DMS53 treated with DMSO at 0.1 percent for 48 hours (cell line): ENCODE data around the gene KIF1B.

Experiments
- DNase-seq: peaks from one replicate; lab custom pipeline; 2025; ENCODE audit not compliant: unreplicated experiment; lab: John Stamatoyannopoulos, UW

The KIF1B gene

DNA sequence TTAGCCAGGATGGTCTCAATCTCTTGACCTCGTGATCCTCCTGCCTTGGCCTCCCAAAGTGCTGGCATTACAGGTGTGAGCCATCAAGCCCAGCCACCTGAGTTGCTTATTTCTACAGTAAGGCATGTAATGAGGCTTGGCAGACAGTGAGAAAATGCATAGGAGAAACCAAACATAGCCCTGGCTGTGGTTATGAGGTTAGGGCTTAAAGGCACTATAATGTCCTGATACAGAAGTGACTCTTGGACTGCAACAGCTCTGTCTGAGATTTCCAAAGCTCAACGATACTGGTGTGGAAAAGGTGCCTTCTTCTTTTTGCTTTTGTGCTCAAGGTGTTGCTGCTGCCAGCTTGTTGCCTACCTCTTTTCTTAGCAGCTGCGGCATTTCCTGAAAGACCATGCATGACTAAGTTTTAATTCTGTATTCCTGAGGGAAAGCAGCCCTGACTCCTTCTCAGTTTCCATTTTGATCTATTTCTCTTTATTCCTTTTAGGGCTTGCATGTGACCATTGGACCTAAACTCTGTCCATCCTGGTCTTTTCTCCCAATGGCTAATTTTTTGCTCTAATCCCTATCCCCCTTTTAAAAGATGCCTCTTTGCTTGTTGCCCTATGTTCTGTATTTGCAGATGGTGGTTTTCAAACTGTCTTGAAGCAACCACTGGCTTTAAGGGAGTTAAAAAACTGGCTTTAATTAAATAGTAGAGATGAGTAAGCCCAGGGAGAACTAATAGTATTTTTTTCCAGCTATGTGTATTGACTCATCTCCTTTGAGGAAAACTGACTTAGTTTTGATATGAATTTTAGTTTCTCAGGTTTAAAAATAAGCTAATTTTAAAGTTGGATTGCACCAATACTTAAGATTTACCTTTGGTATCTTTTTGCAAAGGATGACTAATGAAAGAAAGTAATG, 70.3 kb downstream of the KIF1B start:
- no peak for DNase-seq

DNA sequence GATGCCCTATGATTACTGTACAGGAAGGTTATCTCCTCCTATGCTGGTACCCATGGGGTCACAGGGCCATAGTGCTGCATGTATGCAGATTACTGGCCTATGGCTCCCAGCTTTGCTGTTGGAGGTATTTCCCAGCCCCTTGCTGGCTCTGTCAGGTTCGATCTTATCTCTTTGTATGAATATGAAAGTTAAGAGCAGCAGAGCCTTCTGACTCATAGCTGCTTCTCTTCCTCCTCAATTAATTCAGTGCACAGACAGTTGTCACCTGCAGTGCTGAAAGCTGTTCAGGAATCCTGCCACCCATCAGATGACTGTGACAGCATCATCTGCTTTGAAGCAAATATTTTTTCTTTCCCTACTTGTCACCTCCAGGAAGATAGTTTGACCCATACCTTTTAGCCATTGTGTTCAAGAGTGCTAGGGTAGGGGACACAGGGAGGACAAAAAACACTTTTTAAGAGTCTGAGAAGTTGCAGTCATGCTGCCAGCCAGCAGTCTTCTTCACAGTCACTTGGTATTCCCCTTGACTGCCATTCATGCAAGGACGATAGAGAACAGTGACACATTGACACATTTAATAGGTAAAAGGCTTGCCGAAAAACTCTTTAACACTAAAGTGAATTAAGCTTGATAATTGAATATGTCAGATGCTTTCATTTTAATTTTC, 73.1 kb downstream of the KIF1B start:
- no peak for DNase-seq

DNA sequence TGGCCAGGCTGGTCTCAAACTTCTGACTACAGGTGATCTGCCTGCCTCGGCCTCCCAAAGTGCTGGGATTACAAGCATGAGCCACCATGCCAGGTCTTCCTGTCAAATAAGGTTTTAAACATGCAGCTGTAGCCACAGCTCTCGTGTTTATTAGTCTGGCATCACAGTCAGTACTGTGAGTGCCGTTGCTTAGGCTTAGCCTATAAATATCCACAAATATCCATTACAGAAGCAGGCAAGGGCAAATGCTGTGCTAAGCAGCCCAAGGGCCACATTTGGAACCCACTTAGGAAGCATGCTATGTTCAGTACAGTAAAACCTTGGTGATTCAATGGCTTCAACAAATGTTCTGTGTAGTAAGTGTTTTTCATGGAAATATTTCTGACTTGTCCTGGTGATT, 75.9 kb downstream of the KIF1B start:
- DNase-seq, result no peak

DNA sequence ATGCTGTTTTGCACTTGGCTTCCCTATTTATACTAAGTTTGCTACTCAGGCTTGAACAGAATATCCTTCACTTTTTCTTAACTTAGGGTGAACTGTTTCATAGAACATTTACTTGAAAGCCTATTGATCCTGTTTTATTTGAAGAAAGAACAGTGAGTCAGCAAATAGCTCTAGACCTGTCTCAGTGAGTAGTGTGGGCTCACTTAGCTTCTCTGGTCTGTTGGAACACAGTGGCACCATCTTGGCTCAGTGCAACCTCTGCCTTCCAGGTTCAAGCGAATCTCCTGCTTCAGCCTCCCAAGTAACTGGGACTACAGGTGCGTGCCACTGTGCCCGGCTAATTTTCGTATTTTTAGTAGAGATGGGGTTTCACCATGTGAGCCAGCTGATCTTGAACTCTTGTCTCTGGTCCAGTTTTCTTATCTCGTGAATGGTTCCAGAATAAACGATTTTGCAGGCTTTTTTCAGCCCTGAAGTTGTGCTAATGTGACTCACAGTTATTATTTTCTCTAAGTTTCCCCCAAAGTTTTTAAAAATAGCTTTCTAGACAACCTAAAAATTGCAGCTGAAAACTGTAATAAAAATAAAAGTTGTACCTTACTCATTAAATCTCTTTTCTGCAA, 76.8 kb downstream of the KIF1B start:
- DNase-seq, result no peak

DNA sequence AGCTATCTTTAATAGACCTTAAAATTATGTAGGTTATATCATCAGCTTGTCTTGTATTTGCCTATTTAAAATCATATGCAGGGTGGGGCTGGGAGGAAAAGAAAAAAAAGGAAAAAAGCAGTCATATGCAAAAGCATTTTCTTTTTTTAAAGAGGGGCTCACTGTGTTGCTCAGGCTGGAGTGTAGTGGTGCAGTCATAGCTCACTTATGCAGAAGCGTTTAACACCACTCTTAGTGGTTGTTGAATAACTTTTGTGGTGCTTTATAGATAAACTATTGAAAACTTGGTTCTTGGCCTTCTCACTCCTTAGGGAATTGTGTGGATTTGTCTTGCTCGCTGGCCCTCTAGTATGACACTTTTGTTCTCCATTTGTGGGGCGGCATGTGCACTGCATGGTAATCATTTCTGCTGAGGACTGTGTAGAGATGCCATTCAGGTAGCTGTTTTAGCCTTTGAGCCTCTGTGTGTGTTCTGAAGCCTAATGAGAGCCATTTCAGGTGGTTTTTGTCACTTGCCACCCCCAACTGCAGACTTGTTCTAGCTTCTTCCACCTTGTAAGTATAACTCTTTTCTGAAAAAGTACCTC, 77.8 kb downstream of the KIF1B start:
- DNase-seq, result no peak

DNA sequence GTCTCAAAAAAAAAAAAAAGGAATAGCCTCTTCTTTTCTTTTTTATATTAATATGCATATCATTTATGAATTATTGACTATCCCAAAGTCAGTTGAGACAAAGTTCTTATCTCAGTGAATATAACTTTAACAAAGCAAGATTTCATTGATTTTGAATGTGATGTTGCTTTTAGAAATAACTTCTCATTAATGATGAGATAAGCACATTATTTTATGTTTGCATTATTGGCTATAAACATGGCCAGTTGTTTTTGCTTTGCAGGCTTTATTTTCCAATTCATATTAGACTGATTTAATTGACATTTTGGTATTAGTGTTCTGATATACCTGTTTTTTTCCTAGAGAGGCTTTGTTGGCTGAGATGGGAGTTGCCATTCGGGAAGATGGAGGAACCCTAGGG, 81.3 kb downstream of the KIF1B start:
- DNase-seq, result no peak

DNA sequence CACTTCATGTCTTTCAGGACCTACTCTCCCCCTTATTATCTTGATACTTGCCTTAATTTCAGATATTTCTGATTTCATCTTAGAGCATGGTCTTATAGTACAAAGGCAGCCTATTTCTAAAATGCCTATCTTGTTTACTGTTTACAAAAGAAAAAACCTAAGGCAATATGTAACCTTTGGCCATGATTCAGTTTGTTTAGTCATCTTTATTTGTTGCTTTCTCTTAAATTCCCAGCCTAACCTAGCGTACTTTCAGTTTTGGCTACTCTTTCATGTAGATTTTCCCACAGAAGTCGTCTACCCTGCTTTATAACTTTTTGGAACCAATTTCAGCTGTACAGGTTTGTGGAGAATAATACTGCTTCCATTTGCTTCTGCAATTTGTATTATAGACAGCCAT, 81.8 kb downstream of the KIF1B start:
- no peak for DNase-seq

DNA sequence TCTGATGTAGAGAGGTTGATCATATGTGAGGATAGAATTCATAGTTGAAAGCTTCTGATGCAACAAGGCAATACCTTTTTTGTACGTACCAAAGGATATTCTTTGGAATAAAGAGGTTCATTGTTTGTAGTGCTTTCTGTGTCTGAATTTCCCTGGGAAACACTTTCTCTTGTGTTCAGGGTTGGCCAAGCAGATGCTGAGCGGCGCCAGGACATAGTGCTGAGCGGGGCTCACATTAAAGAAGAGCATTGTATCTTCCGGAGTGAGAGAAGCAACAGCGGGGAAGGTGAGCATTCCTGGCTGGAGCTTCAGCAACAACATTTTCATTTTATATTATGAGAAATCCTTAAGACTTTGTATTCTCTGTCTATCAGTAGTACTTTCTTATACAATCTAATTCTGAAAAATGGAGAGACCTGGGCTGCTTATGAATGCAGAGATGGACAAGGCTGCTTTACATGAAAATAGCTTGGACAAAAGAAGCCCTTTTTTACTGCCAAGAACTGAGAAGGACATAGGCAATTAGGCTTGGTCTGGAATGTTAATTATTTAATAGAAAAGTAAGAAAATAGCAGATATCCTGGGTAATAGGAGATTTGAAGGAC, 85.2 kb downstream of the KIF1B start:
- DNase-seq, result no peak

DNA sequence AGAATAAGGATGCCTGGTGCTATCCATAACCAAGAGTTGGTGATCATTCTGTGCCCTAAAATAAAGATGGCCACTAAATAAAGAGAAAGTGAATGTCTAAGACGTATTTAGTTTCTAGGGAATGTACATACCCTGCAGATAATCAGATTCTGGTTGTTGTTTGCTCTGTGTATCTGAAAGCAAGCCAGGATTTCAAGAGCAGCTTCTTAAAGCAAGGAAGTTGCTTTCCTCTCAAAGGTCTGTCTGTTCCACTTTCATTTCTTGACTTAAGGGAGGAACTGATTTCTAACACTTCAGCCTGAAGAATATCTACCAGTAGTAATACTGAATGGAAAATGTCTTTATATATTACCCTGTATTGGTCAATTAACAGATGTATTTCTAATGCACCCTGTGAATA, 88.8 kb downstream of the KIF1B start:
- no peak for DNase-seq

DNA sequence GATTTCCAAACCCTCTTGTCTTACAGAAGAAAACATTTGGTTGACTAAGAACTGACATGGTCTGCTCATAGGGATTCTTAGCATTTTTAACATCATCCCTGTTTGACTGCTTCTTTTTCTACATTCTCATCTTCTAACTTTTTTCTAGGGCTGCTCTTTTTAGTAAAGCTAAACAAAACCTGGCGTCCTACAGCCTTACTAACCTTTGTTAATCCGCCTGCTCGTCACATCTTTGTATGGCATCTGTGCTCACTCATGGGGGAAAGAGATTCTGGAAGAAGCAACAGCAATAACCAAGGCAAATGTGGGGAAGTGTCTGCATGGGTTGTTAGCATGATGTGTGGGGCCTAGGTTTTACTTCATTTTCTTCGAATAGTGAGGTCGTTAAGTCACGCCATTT, 92.0 kb downstream of the KIF1B start:
- no peak for DNase-seq

DNA sequence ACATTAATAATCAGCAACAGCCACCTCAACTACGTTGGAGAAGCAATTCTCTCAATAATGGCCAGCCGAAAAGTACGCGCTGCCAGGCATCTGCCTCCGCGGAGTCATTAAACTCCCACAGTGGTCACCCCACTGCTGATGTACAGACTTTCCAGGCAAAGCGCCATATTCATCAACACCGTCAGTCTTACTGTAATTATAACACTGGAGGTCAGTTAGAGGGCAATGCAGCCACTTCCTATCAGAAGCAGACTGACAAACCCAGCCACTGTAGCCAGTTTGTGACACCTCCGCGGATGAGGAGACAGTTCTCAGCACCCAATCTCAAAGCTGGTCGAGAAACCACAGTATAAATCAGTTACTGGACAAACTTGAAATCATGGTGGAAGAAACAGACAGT, 93.9 kb downstream of the KIF1B start:
- DNase-seq, result no peak

DNA sequence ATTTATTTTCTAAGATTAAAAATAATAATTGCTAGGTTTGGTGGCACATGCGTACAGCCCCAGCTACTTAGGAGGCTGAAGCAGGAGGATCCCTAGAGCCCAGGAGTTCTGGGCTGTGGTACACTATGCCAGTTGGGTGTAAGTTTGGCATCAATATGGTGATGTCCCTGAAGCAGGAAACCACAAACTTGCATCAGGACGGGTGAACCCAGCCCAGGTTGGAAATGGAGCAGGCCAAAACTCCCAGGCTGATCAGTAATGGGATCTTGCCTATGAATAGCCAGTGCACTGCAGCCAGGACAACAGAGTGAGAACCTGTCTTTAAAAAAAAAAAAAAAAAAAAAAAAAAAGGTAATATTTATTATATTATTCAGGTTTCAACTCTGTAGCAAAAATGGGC, 96.1 kb downstream of the KIF1B start:
- no peak for DNase-seq

DNA sequence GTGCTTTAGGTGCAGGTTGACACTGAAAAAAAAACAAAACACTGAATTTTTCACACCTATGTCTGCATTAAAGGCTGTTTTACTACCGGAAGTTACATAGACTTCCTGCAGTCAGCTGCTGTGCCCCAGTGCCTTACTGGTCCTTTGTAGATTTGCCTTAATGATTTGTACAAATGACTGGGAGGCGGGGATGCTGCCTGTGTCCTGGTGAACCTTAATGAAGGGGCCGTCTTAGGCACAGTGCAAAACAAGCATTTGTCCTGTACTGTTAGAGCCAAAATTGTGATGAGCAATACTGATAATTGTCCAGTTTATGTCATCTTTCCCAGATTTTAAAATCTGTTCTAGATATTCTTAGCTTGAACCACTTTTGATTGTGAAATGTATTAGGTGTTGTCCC, 97.6 kb downstream of the KIF1B start:
- no peak for DNase-seq

DNA sequence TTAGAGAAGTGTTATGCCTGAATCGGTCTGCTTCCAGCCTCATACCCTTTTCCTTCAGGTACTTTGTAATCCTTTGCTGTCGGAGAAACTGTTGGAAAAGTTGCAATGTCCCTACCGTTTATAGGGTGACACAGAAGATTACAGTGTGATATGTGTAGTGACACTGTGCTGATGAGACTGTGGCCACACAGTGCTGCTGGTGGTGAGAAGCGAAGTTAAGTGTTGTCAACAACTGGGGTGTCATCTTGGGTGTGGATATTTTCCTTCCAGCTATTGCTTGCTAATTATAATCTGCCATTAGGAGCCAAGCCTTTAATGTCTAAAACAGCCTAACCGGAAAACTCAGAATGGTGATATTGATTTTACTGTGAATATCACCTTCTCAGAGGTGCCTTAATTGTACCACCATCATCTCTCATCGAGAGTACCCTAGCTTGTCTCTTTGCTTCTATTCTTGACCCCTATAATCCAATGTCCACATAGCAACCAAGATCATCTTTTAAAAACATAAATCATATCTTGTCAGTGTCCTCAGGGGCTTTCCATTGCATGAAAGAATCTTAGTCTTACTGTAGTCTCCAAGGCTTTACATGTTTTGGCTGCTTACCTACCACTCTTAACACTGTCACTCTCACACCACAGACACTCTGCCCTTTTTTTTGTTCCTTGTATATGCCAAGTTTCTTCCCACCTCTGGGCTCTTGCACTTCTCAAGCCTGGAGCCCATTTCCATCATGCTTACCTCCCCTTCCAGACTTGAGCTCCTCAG, 99.1 kb downstream of the KIF1B start:
- DNase-seq, result no peak

DNA sequence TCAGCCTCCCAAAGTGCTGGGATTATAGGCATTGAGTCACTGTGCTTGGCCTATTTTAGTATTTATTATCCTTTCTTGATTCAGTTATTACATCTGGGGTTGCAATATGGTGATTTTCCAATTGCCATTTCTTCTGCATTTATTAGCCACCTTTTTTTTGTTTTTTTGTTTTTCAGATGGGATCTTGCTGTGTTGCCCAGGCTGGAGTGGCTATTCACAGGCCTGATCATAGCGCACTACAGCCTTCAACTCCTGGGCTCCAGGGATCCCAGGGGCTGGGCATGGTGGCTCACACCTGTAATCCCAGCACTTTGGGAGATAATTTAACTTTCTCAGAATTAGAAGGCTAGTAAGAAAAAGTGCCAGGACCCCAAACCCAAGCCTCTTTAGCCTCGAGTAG, 106.4 kb downstream of the KIF1B start:
- DNase-seq, result no peak

DNA sequence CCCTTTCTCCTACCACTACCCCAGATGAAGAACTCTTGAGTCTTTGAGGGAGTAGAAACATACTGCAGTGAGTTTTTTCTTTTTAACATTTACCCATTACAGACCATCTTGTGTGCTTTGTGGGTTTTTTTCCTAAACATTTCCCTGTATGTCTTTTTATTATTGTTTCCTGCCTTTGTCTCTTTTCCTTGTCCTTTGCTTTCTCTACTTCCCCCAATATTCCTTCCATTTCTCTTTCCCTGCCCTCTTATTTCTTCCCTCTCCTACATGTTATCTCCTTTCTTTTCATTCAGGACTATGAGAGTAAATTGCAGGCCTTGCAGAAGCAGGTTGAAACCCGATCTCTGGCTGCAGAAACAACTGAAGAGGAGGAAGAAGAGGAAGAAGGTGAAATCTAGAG, 109.4 kb downstream of the KIF1B start:
- DNase-seq, result no peak

DNA sequence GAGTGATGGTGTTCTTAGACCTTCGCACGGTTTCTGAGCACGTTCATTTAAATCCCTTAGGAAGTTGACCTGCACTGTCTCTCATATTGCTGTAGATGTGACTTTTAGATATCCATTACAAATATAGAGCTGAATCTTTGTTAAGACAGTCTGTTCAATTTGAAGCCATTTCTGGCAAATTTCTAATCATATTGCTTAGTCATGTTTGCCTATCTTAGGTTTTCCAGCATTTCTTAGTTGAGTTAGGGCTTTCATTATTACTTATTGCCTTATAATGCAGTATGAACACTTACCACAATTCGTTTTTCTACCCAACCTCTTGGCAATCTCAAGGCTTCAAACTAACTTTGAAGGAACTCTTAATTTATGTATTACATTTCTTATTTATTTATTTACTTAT, 110.0 kb downstream of the KIF1B start:
- DNase-seq, result no peak

DNA sequence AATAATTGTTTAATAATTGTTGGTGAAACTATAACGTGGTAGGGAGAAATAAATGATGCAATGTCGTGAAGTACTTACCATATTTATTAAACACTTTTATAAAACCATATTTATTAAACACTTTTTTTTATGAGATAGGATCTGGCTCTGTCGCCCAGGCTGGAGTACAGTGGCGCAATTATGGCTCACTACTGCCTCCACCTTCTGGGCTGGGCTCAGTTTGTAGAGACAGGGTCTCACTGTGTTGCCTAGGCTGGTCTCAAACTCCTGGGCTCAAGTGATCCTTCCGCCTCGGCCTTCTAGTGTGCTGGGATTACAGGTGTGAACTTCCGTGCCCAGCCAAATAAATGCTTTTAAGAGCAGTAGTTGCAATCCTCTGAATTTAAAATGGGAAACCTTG, 112.5 kb downstream of the KIF1B start:
- DNase-seq, result no peak

DNA sequence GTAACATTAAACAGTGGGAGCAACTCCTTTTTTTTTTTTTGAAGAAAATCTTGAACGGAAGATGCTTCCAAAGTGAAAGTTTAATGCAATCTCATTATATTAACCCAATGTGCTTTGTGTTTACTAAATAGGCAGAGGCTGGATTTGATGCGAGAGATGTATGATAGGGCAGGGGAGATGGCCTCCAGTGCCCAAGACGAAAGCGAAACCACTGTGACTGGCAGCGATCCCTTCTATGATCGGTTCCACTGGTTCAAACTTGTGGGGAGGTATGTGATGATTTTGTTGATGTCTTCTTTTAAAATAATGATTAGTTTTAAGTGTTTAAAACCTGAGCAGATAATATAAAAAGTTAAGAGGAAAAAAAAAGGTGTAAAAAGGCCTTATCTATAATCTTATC, 114.3 kb downstream of the KIF1B start:
- no peak for DNase-seq

DNA sequence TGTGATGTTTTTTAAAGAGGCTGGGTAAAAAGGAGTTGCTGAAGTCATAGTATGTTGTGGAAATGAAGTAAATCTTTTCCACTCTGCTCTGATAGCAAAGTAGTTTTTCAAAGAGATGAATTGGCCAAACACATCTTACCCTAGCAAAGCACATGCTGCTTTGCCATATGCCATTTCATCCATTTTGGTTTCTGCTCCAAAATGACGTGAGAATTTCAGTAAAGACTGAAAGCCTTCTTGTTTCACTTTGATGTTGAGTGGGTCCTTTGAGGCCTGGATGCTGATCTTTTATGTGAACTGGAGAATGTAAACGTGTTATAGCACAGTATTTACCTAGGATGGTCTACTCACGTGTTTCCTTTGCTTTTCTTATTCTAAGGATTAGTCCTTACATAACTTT, 115.2 kb downstream of the KIF1B start:
- DNase-seq, result no peak

DNA sequence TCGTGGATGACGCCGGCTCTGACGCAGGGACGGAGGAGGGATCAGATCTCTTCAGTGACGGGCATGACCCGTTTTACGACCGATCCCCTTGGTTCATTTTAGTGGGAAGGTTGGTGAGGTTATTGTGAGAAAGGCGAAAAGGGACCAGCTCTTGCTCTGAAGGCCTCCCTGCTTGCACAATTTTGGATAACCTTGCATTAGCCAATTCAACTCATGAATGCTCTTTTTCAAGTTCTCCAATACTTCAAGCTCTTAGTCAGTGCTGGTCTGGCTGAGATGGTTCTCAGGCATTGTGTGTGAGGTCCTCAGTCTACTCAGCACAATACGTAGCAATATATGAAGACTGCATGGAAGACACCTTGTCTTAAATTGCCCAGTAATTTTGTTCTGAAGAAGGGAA, 115.9 kb downstream of the KIF1B start:
- DNase-seq, result no peak
